K562 (cell line): ENCODE results near the gene USB1. TPM values are rescaled to one million over a fixed set of nuclear protein-coding genes. Genes with fewer than 3 reads are reported as not detected.

Experiments
- ATAC-seq: fragments of 200-7000 bp; cut with Tn5 transposase; 3 replicates; pipeline ENCODE4 v1.9.1; 2020; ENCODE audit warnings: moderate library complexity
- BruUV-seq: library from RNA; stranded (reverse); fragments of 400-500 nt; replicated peaks from 2 replicates; lab custom pipeline; 2021; lab: Mats Ljungman, UMichigan
- CTCF ChIA-PET: fragments of 300-600 bp; formaldehyde crosslinking; extraction: SDS; loops from one replicate; lab custom pipeline; 2021; ENCODE audit warnings: low intra/inter-chr PET ratio; lab: Yijun Ruan, JAX
- POLR2A ChIA-PET: fragments of 300-600, 350-650 bp; sonication (Branson Sonifier 250); formaldehyde crosslinking; extraction: SDS; loops from one replicate; lab custom pipeline; 2021; ENCODE audit warnings: antibody characterized with exemption, inconsistent platforms; lab: Yijun Ruan, JAX
- DNase-seq, 4 experiments: peaks; one replicate each; pipeline versions ENCODE4 v3.0.0 to v3.0.0-alpha.2; 2011 to 2018; ENCODE audit warnings: low spot score in 3 of 4, mixed read lengths in 3 of 4; ENCODE audit errors: extremely low read depth in 1 of 4
- FAIRE-seq: peaks from 2 replicates; lab custom pipeline; 2011; peaks lifted over from hg19 to GRCh38; lab: Jason Lieb, UNC
- H2AFZ ChIP-seq: 2 replicates; pipeline ENCODE4 v1.6.0; 2011; ENCODE audit warnings: low read depth, low read length, control low read depth, inconsistent platforms
- H3K27ac ChIP-seq: fragments of 200-600 bp; 3 replicates; pipeline ENCODE4 v1.8.0; 2011; ENCODE audit warnings: low read depth, mild to moderate bottlenecking, control low read depth, inconsistent platforms, low read length, moderate library complexity, mixed read lengths; ENCODE audit errors: extremely low read depth
- H3K27me3 ChIP-seq, 2 experiments: fragments of 300-600 bp in 1 of 2; 2 replicates in 1 of 2; 3 replicates in 1 of 2; pipeline versions ENCODE4 v1.6.0 to v1.8.0; 2011; ENCODE audit warnings: inconsistent platforms in 2 of 2, low read length in 2 of 2, mild to moderate bottlenecking in 1 of 2, mixed read lengths in 1 of 2, moderate library complexity in 1 of 2; ENCODE audit not compliant: control insufficient read depth in 2 of 2, insufficient read depth in 2 of 2
- H3K36me3 ChIP-seq: fragments of 300-600 bp; 3 replicates; pipeline ENCODE4 v1.8.0; 2011; ENCODE audit warnings: mild to moderate bottlenecking, low read length, inconsistent platforms; ENCODE audit not compliant: control insufficient read depth, insufficient read depth
- H3K4me1 ChIP-seq, 2 experiments: fragments of 200-600 bp in 1 of 2; replicated peaks in 1 of 2; 2 replicates in 1 of 2; 3 replicates in 1 of 2; pipeline versions ENCODE4 v1.5.1 to v1.8.0; 2011; ENCODE audit warnings: inconsistent platforms in 2 of 2, low read length in 2 of 2, mild to moderate bottlenecking in 1 of 2, mixed read lengths in 1 of 2, moderate library complexity in 1 of 2; ENCODE audit not compliant: control insufficient read depth in 2 of 2, insufficient read depth in 2 of 2
- H3K4me2 ChIP-seq: 2 replicates; pipeline ENCODE4 v1.6.1; 2011; ENCODE audit warnings: low read length, control low read depth, inconsistent platforms, mixed read lengths; ENCODE audit not compliant: insufficient read depth
- H3K4me3 ChIP-seq: fragments of 200-600 bp; sonication (generic), shearing (Covaris generic); 2 replicates; pipeline ENCODE4 v1.5.1; 2016; ENCODE audit warnings: control low read depth, inconsistent platforms
- H3K79me2 ChIP-seq: fragments of 200-600 bp; 3 replicates; pipeline ENCODE4 v1.8.0; 2011; ENCODE audit warnings: low read length, inconsistent platforms; ENCODE audit not compliant: control insufficient read depth, insufficient read depth
- H3K9ac ChIP-seq, 2 experiments: 2 replicates each; pipeline versions ENCODE4 v1.6.0 to v1.6.1; 2011; ENCODE audit warnings: low read depth in 2 of 2, low read length in 2 of 2, control low read depth in 1 of 2, inconsistent platforms in 1 of 2, mild to moderate bottlenecking in 1 of 2, mixed read lengths in 1 of 2; ENCODE audit not compliant: insufficient read depth in 1 of 2
- H3K9me1 ChIP-seq: one replicate; pipeline ENCODE4 v1.6.0; 2011; ENCODE audit warnings: inconsistent platforms, mild to moderate bottlenecking, low read length, moderate library complexity; ENCODE audit not compliant: control insufficient read depth, insufficient read depth
- H3K9me3 ChIP-seq: replicated peaks from 2 replicates; pipeline ENCODE4 v1.5.1; 2011; ENCODE audit warnings: low read depth, low read length, inconsistent platforms; ENCODE audit not compliant: control insufficient read depth, insufficient read depth
- H4K20me1 ChIP-seq: replicated peaks from 2 replicates; pipeline ENCODE4 v1.6.1; 2011; ENCODE audit warnings: low read length, inconsistent platforms, mixed read lengths; ENCODE audit not compliant: control insufficient read depth, insufficient read depth
- GATA2 ChIP-seq: sonication (generic); formaldehyde crosslinking; IDR thresholded peaks from 2 replicates; pipeline ENCODE4 v1.4.0; 2020; ENCODE audit warnings: mild to moderate bottlenecking, missing genetic modification reagents
- HBP1 ChIP-seq: fragments of 450-650 bp; formaldehyde crosslinking; IDR thresholded peaks from 2 replicates; pipeline ENCODE4 v1.4.0; 2022; ENCODE audit warnings: missing genetic modification characterization
- JUND ChIP-seq, 2 experiments: IDR thresholded peaks; 2 replicates in 1 of 2; 3 replicates in 1 of 2; pipeline ENCODE4 v1.6.1; 2011; ENCODE audit warnings: borderline replicate concordance in 2 of 2, low read depth in 2 of 2, low read length in 2 of 2, improper control_type of control experiment in 1 of 2, missing biosample characterization in 1 of 2, missing genetic modification characterization in 1 of 2, missing genetic modification reagents in 1 of 2
- MYC ChIP-seq, 2 experiments: fragments of 250-450 bp in 1 of 2; sonication (Bioruptor Pico) in 1 of 2; IDR thresholded peaks; 2 replicates each; pipeline versions ENCODE4 v1.5.1 to v1.6.1; 2012 to 2021; ENCODE audit warnings: low read depth in 2 of 2, borderline replicate concordance in 1 of 2, improper control_type of control experiment in 1 of 2, low read length in 1 of 2, mild to moderate bottlenecking in 1 of 2, moderate library complexity in 1 of 2
- SMAD3 ChIP-seq: fragments of 450-650 bp; formaldehyde crosslinking; conservative IDR thresholded peaks from 2 replicates; pipeline ENCODE4 v1.4.0; 2020; ENCODE audit warnings: mild to moderate bottlenecking
- ZNF24 ChIP-seq: fragments of 450-650 bp; IDR thresholded peaks from 2 replicates; pipeline ENCODE4 v1.6.1; 2016
- WGBS: fragments of 100-300 bp; shearing (Covaris generic); methylation state at CpG from one replicate; pipeline ENCODE4 v1.1.6; 2016; ENCODE audit warnings: low coverage, mixed read lengths; ENCODE audit not compliant: insufficient coverage; ENCODE audit errors: missing lambda C conversion rate; 5-methylcytosine and 5-hydroxymethylcytosine counted together
- in situ Hi-C: fragments of 300-500 bp; cut with MboI; formaldehyde crosslinking; loops from 4 replicates; pipeline ENCODE4 v1.15.0; 2018; ENCODE audit warnings: inconsistent platforms, mixed read lengths
- intact Hi-C: fragments of 100-400 bp; cut with micrococcal nuclease; formaldehyde crosslinking; loops from 2 replicates; pipeline ENCODE4 v1.14.2; 2022
- polyA plus RNA-seq, 8 experiments: library from polyadenylated mRNA; depleted of rRNA in 4 of 8; stranded (reverse) in 5 of 8; unstranded in 3 of 8; fragments of >200 nt; fragmentation: Nextera tagmentation in 2 of 8; fragmentation: Illumina TruSeq in 1 of 8; extraction: Ambion mirVana in 2 of 8; extraction: Trizol in 1 of 8; gene quantifications; 2 replicates each; pipeline versions ENCODE4 v1.2.1 to v1.2.3, GENCODE V29; 2011 to 2014; ENCODE audit warnings: inconsistent platforms in 1 of 8, missing spikeins in 1 of 8
- total RNA-seq, 7 experiments: library from RNA; depleted of rRNA in 6 of 7; stranded (reverse); fragments of >200 nt in 6 of 7; fragmentation: Illumina TruSeq in 2 of 7; extraction: Trizol in 2 of 7; gene quantifications; 2 replicates each; pipeline versions ENCODE4 v1.2.1 to v1.2.3, GENCODE V29; 2011 to 2021; ENCODE audit warnings: low replicate concordance in 1 of 7

Gene USB1
- total and polyA plus RNA-seq, 9 of the 15 experiments (the other 6 are each of a cell fraction or from before 2014, with no cell fraction given): 11.6 to 73.6 (median 19.4) TPM

GRCh38 chr16:57956270-57956808, 44.9 kb upstream of the USB1 start:
- H3K27me3 ChIP-seq: no peaks in the 10 kb centered on the region; a peak in 1 of 5 replicates
- H3K79me2 ChIP-seq: no peaks in the 10 kb centered on the region

More at GRCh38 chr16:57956270-57956808, 44.9 kb upstream of the USB1 start:
- H3K9ac ChIP-seq: peak overlapping the region in 1 of 2 experiments; percentile 86; a peak in 2 of 4 replicates
- H3K4me2 ChIP-seq: 0 out of 2 replicates have a peak overlapping the region, but pooled peaks have one; percentile 16
- in situ Hi-C loops: no loop called here
- TF ChIP-seq ZNF24: 0 out of 2 replicates have a peak, but pooled peaks have one; percentile 49
- no peak for TF ChIP-seq JUND (IDR thresholded peaks at IDR 0.05; ENCODE audit: borderline replicate concordance, low read depth, low read length)
- TF ChIP-seq JUND (tag; IDR thresholded peaks at IDR 0.05; ENCODE audit: borderline replicate concordance, low read depth, low read length): no peak
- TF ChIP-seq SMAD3 (CRISPR knock-in tag): no peak
- TF ChIP-seq GATA2: no peak
- TF ChIP-seq MYC (IDR thresholded peaks at IDR 0.05; ENCODE audit: low read depth, low read length): no peak
- TF ChIP-seq MYC (CRISPR knock-in tag; IDR thresholded peaks at IDR 0.05; ENCODE audit: borderline replicate concordance, low read depth): no peak
- no peak for TF ChIP-seq HBP1 (CRISPR knock-in tag)
- H3K4me1 ChIP-seq: peaks cover 0 to 23% of the 10 kb centered on the region in 2 experiments; a peak in 3 of 5 replicates
- ATAC-seq: no peak; the same call in 2 of the 3 replicates
- H3K9me1 ChIP-seq: no peaks in the 10 kb centered on the region
- H3K27ac ChIP-seq: no peak overlapping the region
- no peak overlapping the region for H3K4me3 ChIP-seq
- FAIRE-seq: no peak
- 15% methylated on average over 8 of the region's 8 CpGs for WGBS
- no peak overlapping the region; the same call in 1 of the 2 replicates for H2AFZ ChIP-seq
- no peaks in the 10 kb centered on the region for H3K9me3 ChIP-seq
- intact Hi-C loops: no loop called here
- no peak for DNase-seq
- H3K36me3 ChIP-seq: no peaks in the 10 kb centered on the region
- ChIA-PET POLR2A (interaction anchor here (0.7 to 2.8 kb wide), 3 partner anchors 11 to 20 kb away, joined by 3 to 18 read pairs (median 3); a partner anchor contains a TSS), CTCF (no interaction called here)
- no peaks in the 10 kb centered on the region for H4K20me1 ChIP-seq
- BruUV-seq: no TSS peak
